GM12878 (cell line): ENCODE data around the gene NPM1. TPM values are rescaled to one million over a fixed set of nuclear protein-coding genes. Genes with fewer than 3 reads are reported as not detected.

Source experiments
- ATAC-seq: fragments of 200-7000 bp; cut with Tn5 transposase; 3 replicates; pipeline ENCODE4 v1.9.1; 2020; ENCODE audit warnings: mild to moderate bottlenecking, moderate library complexity
- BruUV-seq: library from RNA; stranded (reverse); fragments of 400-500 nt; replicated peaks from 2 replicates; lab custom pipeline; 2021; lab: Mats Ljungman, UMichigan
- CTCF ChIA-PET: fragments of 300-600 bp; sonication (Branson Sonifier 250); formaldehyde crosslinking; extraction: SDS; loops from one replicate; lab custom pipeline; 2021; ENCODE audit warnings: inconsistent platforms; lab: Yijun Ruan, JAX
- POLR2A ChIA-PET: fragments of 350-600 bp; formaldehyde crosslinking; extraction: SDS; loops from one replicate; lab custom pipeline; 2021; ENCODE audit warnings: inconsistent platforms; lab: Charles Lee
- RAD21 ChIA-PET: fragments of 300-600 bp; sonication (Branson Sonifier 250); formaldehyde crosslinking; loops from one replicate; lab custom pipeline; 2023; ENCODE audit warnings: antibody characterized with exemption; ENCODE audit not compliant: unreplicated experiment; lab: Charles Lee
- SMC1A ChIA-PET: fragments of 300-600 bp; sonication (Branson Sonifier 250); formaldehyde crosslinking; loops from one replicate; lab custom pipeline; 2023; ENCODE audit not compliant: unreplicated experiment, uncharacterized antibody; lab: Charles Lee
- DNase-seq: peaks from one replicate; pipeline ENCODE4 v3.0.0-alpha.2; 2011; ENCODE audit warnings: low read depth, low spot score
- FAIRE-seq: peaks from 3 replicates; lab custom pipeline; 2011; peaks lifted over from hg19 to GRCh38; lab: Jason Lieb, UNC
- H2AFZ ChIP-seq: 2 replicates; pipeline ENCODE4 v1.6.0; 2011; ENCODE audit warnings: low read depth, low read length, control low read depth; ENCODE audit not compliant: control insufficient read depth
- H3K27ac ChIP-seq: 2 replicates; pipeline ENCODE4 v1.5.1; 2011; ENCODE audit warnings: control low read depth; ENCODE audit not compliant: control insufficient read depth, insufficient read depth
- H3K27me3 ChIP-seq, 2 experiments: replicated peaks in 1 of 2; 2 replicates each; pipeline versions ENCODE4 v1.6.0 to v1.6.1; 2011; ENCODE audit warnings: low read length in 1 of 2; ENCODE audit not compliant: control insufficient read depth in 2 of 2, insufficient read depth in 2 of 2
- H3K36me3 ChIP-seq, 2 experiments: 2 replicates each; pipeline ENCODE4 v1.5.1; 2011; ENCODE audit warnings: low read length in 1 of 2; ENCODE audit not compliant: control insufficient read depth in 2 of 2, insufficient read depth in 2 of 2
- H3K4me1 ChIP-seq: 2 replicates; pipeline ENCODE4 v1.6.1; 2011; ENCODE audit warnings: mild to moderate bottlenecking, low read length, moderate library complexity, mixed read lengths; ENCODE audit not compliant: control insufficient read depth, insufficient read depth
- H3K4me2 ChIP-seq: 2 replicates; pipeline ENCODE4 v1.6.0; 2011; ENCODE audit warnings: control low read depth; ENCODE audit not compliant: control insufficient read depth, insufficient read depth
- H3K4me3 ChIP-seq: fragments of 200-600 bp; sonication (generic); 2 replicates; pipeline ENCODE4 v1.5.1; 2016
- H3K79me2 ChIP-seq: 2 replicates; pipeline ENCODE4 v1.6.0; 2011; ENCODE audit warnings: low read length; ENCODE audit not compliant: control insufficient read depth, insufficient read depth
- H3K9ac ChIP-seq: 2 replicates; pipeline ENCODE4 v1.8.0; 2011; ENCODE audit warnings: low read length, control low read depth, mixed read lengths; ENCODE audit not compliant: control insufficient read depth, insufficient read depth
- H3K9me3 ChIP-seq: replicated peaks from 3 replicates; pipeline ENCODE4 v1.5.1; 2011; ENCODE audit warnings: mild to moderate bottlenecking, low read length; ENCODE audit not compliant: control insufficient read depth, insufficient read depth
- H4K20me1 ChIP-seq: 2 replicates; pipeline ENCODE4 v1.6.0; 2011; ENCODE audit not compliant: control insufficient read depth, insufficient read depth
- ASH2L ChIP-seq: fragments of 300-600, 200-600 bp; sonication (generic); IDR thresholded peaks from 2 replicates; pipeline ENCODE4 v1.6.1; 2017; ENCODE audit warnings: low read depth, mild to moderate bottlenecking, borderline replicate concordance
- BCL11A ChIP-seq: IDR thresholded peaks from 2 replicates; pipeline ENCODE4 v1.6.1; 2011; ENCODE audit warnings: low read depth, low read length
- EED ChIP-seq: sonication (generic); IDR thresholded peaks from 2 replicates; pipeline ENCODE4 v1.6.1; 2016; ENCODE audit warnings: antibody characterized with exemption, low read depth
- EGR1 ChIP-seq, 2 experiments: IDR thresholded peaks; 1 replicate in 1 of 2; 2 replicates in 1 of 2; pipeline ENCODE4 v1.6.1; 2011 to 2012; ENCODE audit warnings: low read depth in 2 of 2, low read length in 2 of 2, borderline replicate concordance in 1 of 2, mild to moderate bottlenecking in 1 of 2, moderate library complexity in 1 of 2
- IKZF2 ChIP-seq, 2 experiments: fragments of 450-650 bp; IDR thresholded peaks; 2 replicates each; pipeline ENCODE4 v1.6.1; 2017; ENCODE audit warnings: mild to moderate bottlenecking in 2 of 2, moderate library complexity in 2 of 2
- KAT2A ChIP-seq: conservative IDR thresholded peaks from 2 replicates; pipeline ENCODE4 v1.6.1; 2011; ENCODE audit warnings: low read depth, low read length; ENCODE audit not compliant: control insufficient read depth
- LARP7 ChIP-seq: fragments of 450-650 bp; IDR thresholded peaks from 2 replicates; pipeline ENCODE4 v1.6.1; 2017; ENCODE audit warnings: mild to moderate bottlenecking
- MEF2A ChIP-seq: IDR thresholded peaks from 2 replicates; pipeline ENCODE4 v1.6.1; 2011; ENCODE audit warnings: low read depth, mild to moderate bottlenecking, low read length, moderate library complexity; ENCODE audit not compliant: insufficient read depth
- POLR2AphosphoS2 ChIP-seq: IDR thresholded peaks from 2 replicates; pipeline ENCODE4 v1.6.1; 2011; ENCODE audit warnings: low read depth, mild to moderate bottlenecking, low read length, improper control_type of control experiment, moderate library complexity
- POU2F2 ChIP-seq: IDR thresholded peaks from 3 replicates; pipeline ENCODE4 v1.6.1; 2011; ENCODE audit warnings: low read depth, mild to moderate bottlenecking, low read length, borderline replicate concordance
- SRF ChIP-seq, 2 experiments: IDR thresholded peaks; 2 replicates each; pipeline ENCODE4 v1.6.1; 2011; ENCODE audit warnings: low read depth in 2 of 2, low read length in 2 of 2, mild to moderate bottlenecking in 1 of 2, moderate library complexity in 1 of 2
- YBX1 ChIP-seq: fragments of 450-650 bp; IDR thresholded peaks from 2 replicates; pipeline ENCODE4 v1.6.1; 2016; ENCODE audit warnings: antibody characterized with exemption
- ZNF24 ChIP-seq: fragments of 450-650 bp; IDR thresholded peaks from 2 replicates; pipeline ENCODE4 v1.6.1; 2017; ENCODE audit warnings: antibody characterized with exemption, mild to moderate bottlenecking
- WGBS: methylation state at CpG from one replicate; pipeline ENCODE4 v1.1.6; 2016; ENCODE audit warnings: low lambda C conversion rate; ENCODE audit not compliant: insufficient replicate concordance, insufficient coverage; ENCODE audit errors: missing lambda C conversion rate; 5-methylcytosine and 5-hydroxymethylcytosine counted together
- in situ Hi-C: fragments of 300-500 bp; cut with MboI; formaldehyde crosslinking; loops from 9 replicates; pipeline ENCODE4 v1.14.3; 2018; ENCODE audit warnings: mixed read lengths
- intact Hi-C: fragments of 100-400 bp; cut with micrococcal nuclease; formaldehyde crosslinking; loops from one replicate; pipeline ENCODE4 v1.14.2; 2022; ENCODE audit not compliant: unreplicated experiment
- polyA plus RNA-seq, 11 experiments: library from polyadenylated mRNA; depleted of rRNA in 4 of 11; unstranded in 6 of 11; stranded (reverse) in 5 of 11; fragments of >200 nt; fragmentation: Nextera tagmentation in 4 of 11; fragmentation: Illumina TruSeq in 1 of 11; extraction: Ambion mirVana in 4 of 11; extraction: Trizol in 1 of 11; gene quantifications; 1 replicate in 1 of 11; 2 replicates in 10 of 11; pipeline versions ENCODE4 v1.2.1 to v1.2.3, GENCODE V29; 2011 to 2016; ENCODE audit warnings: inconsistent platforms in 2 of 11, missing spikeins in 2 of 11, low read depth in 1 of 11
- total RNA-seq, 4 experiments: library from RNA; depleted of rRNA in 3 of 4; stranded (reverse); fragments of >200 nt in 3 of 4; fragmentation: Illumina TruSeq in 1 of 4; extraction: Trizol in 1 of 4; gene quantifications; 2 replicates each; pipeline versions ENCODE4 v1.2.1 to v1.2.3, GENCODE V29; 2013 to 2021
- TF ChIP-seq, protein P1 (sequence below): fragments of 450-650 bp; IDR thresholded peaks from 2 replicates; pipeline ENCODE4 v1.6.1; 2017; ENCODE audit warnings: mild to moderate bottlenecking, low read depth, inconsistent platforms; ENCODE audit not compliant: poor library complexity, severe bottlenecking
- TF ChIP-seq, protein P2 (sequence below): IDR thresholded peaks from 2 replicates; pipeline ENCODE4 v1.6.1; 2012; ENCODE audit warnings: low read length, inconsistent platforms
- TF ChIP-seq, protein P3 (sequence below): fragments of 450-650 bp; formaldehyde crosslinking; IDR thresholded peaks from 2 replicates; pipeline ENCODE4 v1.4.0; 2022; ENCODE audit warnings: mild to moderate bottlenecking, moderate library complexity

Gene NPM1
- total and polyA plus RNA-seq, 10 of the 15 experiments (the other 5 are each of a cell fraction or from before 2014, with no cell fraction given): 1,843 to 5,466 (median 2,866) TPM

DNA sequence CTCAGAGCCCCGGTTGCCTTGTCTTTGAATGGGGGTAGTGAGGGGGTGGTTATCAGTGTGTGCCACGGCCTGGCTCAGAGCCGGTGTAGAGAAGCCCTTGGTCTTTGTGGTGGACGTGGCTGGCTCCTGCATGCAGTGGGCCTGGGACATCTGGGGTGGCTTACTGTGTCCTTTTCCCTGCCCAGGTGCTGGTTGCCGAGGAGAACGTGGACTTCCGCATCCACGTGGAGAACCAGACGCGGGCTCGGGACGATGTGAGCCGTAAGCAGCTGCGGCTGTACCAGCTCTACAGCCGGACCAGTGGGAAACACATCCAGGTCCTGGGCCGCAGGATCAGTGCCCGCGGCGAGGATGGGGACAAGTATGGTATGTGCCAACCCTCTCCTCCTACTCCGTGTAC is 48.3 kb downstream of the NPM1 start:
- Histone ChIP-seq H3K27me3 (no peaks in the 10 kb centered on the region; a peak in 1 of 4 replicates), H3K4me1 (no peaks in the 10 kb centered on the region), H3K79me2 (no peaks in the 10 kb centered on the region), H3K4me2 (no peak overlapping the region), H4K20me1 (no peaks in the 10 kb centered on the region), H3K9me3 (no peaks in the 10 kb centered on the region), H3K27ac (no peak overlapping the region), H2AFZ (no peak overlapping the region)
- RAD21 ChIA-PET: no interaction called here
- SMC1A ChIA-PET: no interaction called here
- no TSS peak for BruUV-seq
- intact Hi-C loops: no loop called here
- no peak for FAIRE-seq
- no peak for DNase-seq
- TF ChIP-seq LARP7 (no peak), ZNF24 (no peak), IKZF2 (IDR thresholded peaks at IDR 0.05) (no peak), EGR1 (IDR thresholded peaks at IDR 0.05; ENCODE audit: borderline replicate concordance in 1 of 2, low read depth in 2 of 2, low read length in 2 of 2) (no peak), SRF (IDR thresholded peaks at IDR 0.05; ENCODE audit: low read depth in 2 of 2, low read length in 2 of 2) (no peak), YBX1 (no peak), POU2F2 (no peak), EED (no peak), POLR2AphosphoS2 (no peak), MEF2A (no peak), ASH2L (no peak), KAT2A (no peak), BCL11A (no peak)
- TF ChIP-seq, protein P1, sequence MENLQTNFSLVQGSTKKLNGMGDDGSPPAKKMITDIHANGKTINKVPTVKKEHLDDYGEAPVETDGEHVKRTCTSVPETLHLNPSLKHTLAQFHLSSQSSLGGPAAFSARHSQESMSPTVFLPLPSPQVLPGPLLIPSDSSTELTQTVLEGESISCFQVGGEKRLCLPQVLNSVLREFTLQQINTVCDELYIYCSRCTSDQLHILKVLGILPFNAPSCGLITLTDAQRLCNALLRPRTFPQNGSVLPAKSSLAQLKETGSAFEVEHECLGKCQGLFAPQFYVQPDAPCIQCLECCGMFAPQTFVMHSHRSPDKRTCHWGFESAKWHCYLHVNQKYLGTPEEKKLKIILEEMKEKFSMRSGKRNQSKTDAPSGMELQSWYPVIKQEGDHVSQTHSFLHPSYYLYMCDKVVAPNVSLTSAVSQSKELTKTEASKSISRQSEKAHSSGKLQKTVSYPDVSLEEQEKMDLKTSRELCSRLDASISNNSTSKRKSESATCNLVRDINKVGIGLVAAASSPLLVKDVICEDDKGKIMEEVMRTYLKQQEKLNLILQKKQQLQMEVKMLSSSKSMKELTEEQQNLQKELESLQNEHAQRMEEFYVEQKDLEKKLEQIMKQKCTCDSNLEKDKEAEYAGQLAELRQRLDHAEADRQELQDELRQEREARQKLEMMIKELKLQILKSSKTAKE: no peak
- TF ChIP-seq, protein P2, sequence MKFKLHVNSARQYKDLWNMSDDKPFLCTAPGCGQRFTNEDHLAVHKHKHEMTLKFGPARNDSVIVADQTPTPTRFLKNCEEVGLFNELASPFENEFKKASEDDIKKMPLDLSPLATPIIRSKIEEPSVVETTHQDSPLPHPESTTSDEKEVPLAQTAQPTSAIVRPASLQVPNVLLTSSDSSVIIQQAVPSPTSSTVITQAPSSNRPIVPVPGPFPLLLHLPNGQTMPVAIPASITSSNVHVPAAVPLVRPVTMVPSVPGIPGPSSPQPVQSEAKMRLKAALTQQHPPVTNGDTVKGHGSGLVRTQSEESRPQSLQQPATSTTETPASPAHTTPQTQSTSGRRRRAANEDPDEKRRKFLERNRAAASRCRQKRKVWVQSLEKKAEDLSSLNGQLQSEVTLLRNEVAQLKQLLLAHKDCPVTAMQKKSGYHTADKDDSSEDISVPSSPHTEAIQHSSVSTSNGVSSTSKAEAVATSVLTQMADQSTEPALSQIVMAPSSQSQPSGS: no peak
- TF ChIP-seq, protein P3, sequence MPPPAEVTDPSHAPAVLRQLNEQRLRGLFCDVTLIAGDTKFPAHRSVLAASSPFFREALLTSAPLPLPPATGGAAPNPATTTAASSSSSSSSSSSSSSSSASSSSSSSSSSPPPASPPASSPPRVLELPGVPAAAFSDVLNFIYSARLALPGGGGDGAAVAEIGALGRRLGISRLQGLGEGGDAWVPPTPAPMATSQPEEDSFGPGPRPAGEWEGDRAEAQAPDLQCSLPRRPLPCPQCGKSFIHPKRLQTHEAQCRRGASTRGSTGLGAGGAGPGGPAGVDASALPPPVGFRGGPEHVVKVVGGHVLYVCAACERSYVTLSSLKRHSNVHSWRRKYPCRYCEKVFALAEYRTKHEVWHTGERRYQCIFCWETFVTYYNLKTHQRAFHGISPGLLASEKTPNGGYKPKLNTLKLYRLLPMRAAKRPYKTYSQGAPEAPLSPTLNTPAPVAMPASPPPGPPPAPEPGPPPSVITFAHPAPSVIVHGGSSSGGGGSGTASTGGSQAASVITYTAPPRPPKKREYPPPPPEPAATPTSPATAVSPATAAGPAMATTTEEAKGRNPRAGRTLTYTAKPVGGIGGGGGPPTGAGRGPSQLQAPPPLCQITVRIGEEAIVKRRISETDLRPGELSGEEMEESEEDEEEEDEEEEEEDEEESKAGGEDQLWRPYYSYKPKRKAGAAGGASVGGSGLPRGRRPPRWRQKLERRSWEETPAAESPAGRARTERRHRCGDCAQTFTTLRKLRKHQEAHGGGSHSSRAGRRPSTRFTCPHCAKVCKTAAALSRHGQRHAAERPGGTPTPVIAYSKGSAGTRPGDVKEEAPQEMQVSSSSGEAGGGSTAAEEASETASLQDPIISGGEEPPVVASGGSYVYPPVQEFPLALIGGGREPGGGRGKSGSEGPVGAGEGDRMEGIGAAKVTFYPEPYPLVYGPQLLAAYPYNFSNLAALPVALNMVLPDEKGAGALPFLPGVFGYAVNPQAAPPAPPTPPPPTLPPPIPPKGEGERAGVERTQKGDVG (CRISPR knock-in tag): no peak
- TF ChIP-seq, all 136 proteins: peak for 0
- no peak for ATAC-seq
- Histone ChIP-seq H3K4me3 (no peak overlapping the region), H3K36me3 (no peaks in the 10 kb centered on the region), H3K9ac (no peak overlapping the region)
- in situ Hi-C loops: no loop called here
- WGBS: 57% methylated on average over 20 of the region's 20 CpGs
- ChIA-PET CTCF (no interaction called here), POLR2A (no interaction called here)
